ENCODE results near the gene IYD.

The IYD gene

GRCh38 chr6:150343434-150343833 lies 25.4 kb upstream of the IYD start:
- Histone ChIP-seq H3K27me3 (replicated peaks) (no peaks in the 10 kb centered on the region), H3K27ac (no peak overlapping the region), H3K4me3 (ENCODE audit: low read depth, low read length) (no peak overlapping the region), H3K36me3 (replicated peaks) (no peaks in the 10 kb centered on the region)
- TF ChIP-seq CTCF (IDR thresholded peaks at IDR 0.05; ENCODE audit: low read depth, low read length, missing control alignments), result no peak
- in situ Hi-C loops (cut with HindIII; ENCODE audit: low pct_ligation_motif_present, low sequenced_read_pairs), result no loop called here
- DNase-seq, result peak; percentile 40

DNA sequence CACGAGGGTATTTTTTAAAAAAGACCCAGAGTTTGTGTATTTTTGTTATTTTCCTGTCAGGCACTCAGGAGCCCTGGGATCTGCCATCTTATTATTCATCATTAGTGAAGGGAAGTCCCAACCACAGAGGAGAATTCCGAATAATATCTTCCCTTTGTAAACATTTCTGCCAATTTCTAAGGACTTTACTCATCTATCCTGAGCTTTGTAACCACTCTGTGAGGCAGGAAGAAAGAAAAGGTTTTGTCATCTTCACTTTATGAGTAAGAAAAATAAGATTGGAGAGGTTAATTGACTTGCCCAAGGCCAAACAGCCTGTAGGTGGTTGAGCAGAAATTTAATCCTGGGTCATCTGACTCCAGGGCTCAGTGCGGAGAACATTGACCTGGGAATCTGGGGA lies 23.0 kb upstream of the IYD start:
- H3K27me3 ChIP-seq (replicated peaks), result no peaks in the 10 kb centered on the region
- no peaks in the 10 kb centered on the region for H3K36me3 ChIP-seq (replicated peaks)
- H3K4me3 ChIP-seq (ENCODE audit: low read depth, low read length), result no peak overlapping the region
- in situ Hi-C loops (cut with HindIII; ENCODE audit: low pct_ligation_motif_present, low sequenced_read_pairs), result no loop called here
- no peak overlapping the region for H3K27ac ChIP-seq
- DNase-seq, result no peak
- TF ChIP-seq CTCF (IDR thresholded peaks at IDR 0.05; ENCODE audit: low read depth, low read length, missing control alignments), result no peak

GRCh38 chr6:150346346-150346745 lies 22.5 kb upstream of the IYD start:
- no peak overlapping the region for H3K4me3 ChIP-seq (ENCODE audit: low read depth, low read length)
- H3K27ac ChIP-seq, result no peak overlapping the region
- in situ Hi-C loops (cut with HindIII; ENCODE audit: low pct_ligation_motif_present, low sequenced_read_pairs), result no loop called here
- no peak for TF ChIP-seq CTCF (IDR thresholded peaks at IDR 0.05; ENCODE audit: low read depth, low read length, missing control alignments)
- H3K27me3 ChIP-seq (replicated peaks), result no peaks in the 10 kb centered on the region
- DNase-seq, result no peak
- no peaks in the 10 kb centered on the region for H3K36me3 ChIP-seq (replicated peaks)

GRCh38 chr6:150347845-150348244 lies 21.0 kb upstream of the IYD start:
- TF ChIP-seq CTCF (IDR thresholded peaks at IDR 0.05; ENCODE audit: low read depth, low read length, missing control alignments), result no peak
- in situ Hi-C loops (cut with HindIII; ENCODE audit: low pct_ligation_motif_present, low sequenced_read_pairs), result no loop called here
- no peak overlapping the region for H3K27ac ChIP-seq
- H3K27me3 ChIP-seq (replicated peaks), result no peaks in the 10 kb centered on the region
- no peak overlapping the region for H3K4me3 ChIP-seq (ENCODE audit: low read depth, low read length)
- no peaks in the 10 kb centered on the region for H3K36me3 ChIP-seq (replicated peaks)
- no peak for DNase-seq

GRCh38 chr6:150349546-150349945 lies 19.3 kb upstream of the IYD start:
- in situ Hi-C loops (cut with HindIII; ENCODE audit: low pct_ligation_motif_present, low sequenced_read_pairs), result no loop called here
- H3K27ac ChIP-seq, result no peak overlapping the region
- H3K4me3 ChIP-seq (ENCODE audit: low read depth, low read length), result no peak overlapping the region
- DNase-seq, result no peak
- H3K27me3 ChIP-seq (replicated peaks), result no peaks in the 10 kb centered on the region
- no peak for TF ChIP-seq CTCF (IDR thresholded peaks at IDR 0.05; ENCODE audit: low read depth, low read length, missing control alignments)
- no peaks in the 10 kb centered on the region for H3K36me3 ChIP-seq (replicated peaks)
